Fibroblast of mammary gland (primary cell): Measurements from ENCODE around the gene DLK1.

Experiments used
- DNase-seq: peaks from one replicate; pipeline ENCODE4 v3.0.0-alpha.2; 2010; ENCODE audit warnings: low read depth
- H3K4me3 ChIP-seq: 2 replicates; pipeline ENCODE4 v1.5.1; 2011; ENCODE audit warnings: low read depth, mild to moderate bottlenecking, low read length, moderate library complexity; ENCODE audit not compliant: control insufficient read depth
- CTCF ChIP-seq: conservative IDR thresholded peaks from 2 replicates; pipeline ENCODE4 v1.5.1; 2011; ENCODE audit warnings: low read depth, low read length, inconsistent platforms; ENCODE audit not compliant: control insufficient read depth, insufficient read depth

Gene DLK1

GRCh38 chr14:100727086-100727872 lies 587 bp downstream of the DLK1 start:
- TF ChIP-seq CTCF: no peak
- H3K4me3 ChIP-seq: no peak overlapping the region
- no peak for DNase-seq

- TF ChIP-seq CTCF: no peak
- no peak for DNase-seq
- no peak overlapping the region for H3K4me3 ChIP-seq
Observed at GRCh38 chr14:100727873-100728240, 1.2 kb downstream of the DLK1 start.

- no peak overlapping the region for H3K4me3 ChIP-seq
- DNase-seq: no peak
- no peak for TF ChIP-seq CTCF
Observed at GRCh38 chr14:100728962-100729361, 2.3 kb downstream of the DLK1 start.

- TF ChIP-seq CTCF: no peak
- no peak for DNase-seq
- H3K4me3 ChIP-seq: no peak overlapping the region
Observed at GRCh38 chr14:100729982-100730381, 3.3 kb downstream of the DLK1 start.

GRCh38 chr14:100730581-100730980 lies 3.9 kb downstream of the DLK1 start:
- no peak for TF ChIP-seq CTCF
- no peak overlapping the region for H3K4me3 ChIP-seq
- DNase-seq: no peak

- no peak for DNase-seq
- no peak overlapping the region for H3K4me3 ChIP-seq
- no peak for TF ChIP-seq CTCF
Observed at GRCh38 chr14:100731011-100731670, 4.4 kb downstream of the DLK1 start.
